GM12801 (cell line): ENCODE data around the gene MESP2.

Experiments used
- CTCF ChIP-seq: IDR thresholded peaks from one replicate; pipeline ENCODE4 v1.5.1; 2011; ENCODE audit warnings: control low read depth; ENCODE audit not compliant: insufficient read length; ENCODE audit errors: extremely low read depth

The MESP2 gene

DNA sequence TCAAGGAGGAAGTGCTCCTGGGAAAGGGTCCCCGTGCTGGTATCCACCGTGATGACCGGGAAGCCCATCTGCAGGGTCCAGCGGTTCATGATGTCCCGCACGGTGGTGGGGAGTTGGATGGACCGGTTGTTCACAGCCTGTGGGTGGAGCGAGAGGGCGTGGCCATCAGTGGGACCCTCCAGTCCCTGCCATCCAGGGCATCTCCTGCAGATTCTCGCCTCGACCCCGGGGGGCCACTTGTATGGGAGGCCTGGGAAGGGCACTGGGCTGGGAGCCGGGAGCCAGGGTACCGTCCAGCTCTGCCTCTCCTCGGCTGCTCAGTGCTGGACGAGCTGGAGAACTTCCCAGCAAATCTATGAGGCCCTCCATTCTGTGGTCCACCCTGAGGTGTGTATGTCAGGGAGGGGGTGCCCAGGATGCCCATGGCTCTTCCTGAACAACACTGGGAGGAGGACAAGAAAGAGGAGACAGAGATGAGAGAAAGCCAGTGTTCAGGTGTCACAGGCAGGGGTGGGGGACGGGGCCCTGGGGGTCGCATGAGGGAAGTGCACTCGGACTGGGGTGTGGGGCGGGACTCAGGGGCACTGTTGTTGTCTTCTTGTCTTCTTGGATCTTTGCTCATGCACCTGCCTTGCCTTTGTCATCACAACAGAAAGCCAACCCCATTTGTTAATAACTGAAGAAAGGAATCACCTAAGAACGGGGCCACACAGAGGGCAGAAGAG is 25.5 kb downstream of the MESP2 start:
- no peak for TF ChIP-seq CTCF

DNA sequence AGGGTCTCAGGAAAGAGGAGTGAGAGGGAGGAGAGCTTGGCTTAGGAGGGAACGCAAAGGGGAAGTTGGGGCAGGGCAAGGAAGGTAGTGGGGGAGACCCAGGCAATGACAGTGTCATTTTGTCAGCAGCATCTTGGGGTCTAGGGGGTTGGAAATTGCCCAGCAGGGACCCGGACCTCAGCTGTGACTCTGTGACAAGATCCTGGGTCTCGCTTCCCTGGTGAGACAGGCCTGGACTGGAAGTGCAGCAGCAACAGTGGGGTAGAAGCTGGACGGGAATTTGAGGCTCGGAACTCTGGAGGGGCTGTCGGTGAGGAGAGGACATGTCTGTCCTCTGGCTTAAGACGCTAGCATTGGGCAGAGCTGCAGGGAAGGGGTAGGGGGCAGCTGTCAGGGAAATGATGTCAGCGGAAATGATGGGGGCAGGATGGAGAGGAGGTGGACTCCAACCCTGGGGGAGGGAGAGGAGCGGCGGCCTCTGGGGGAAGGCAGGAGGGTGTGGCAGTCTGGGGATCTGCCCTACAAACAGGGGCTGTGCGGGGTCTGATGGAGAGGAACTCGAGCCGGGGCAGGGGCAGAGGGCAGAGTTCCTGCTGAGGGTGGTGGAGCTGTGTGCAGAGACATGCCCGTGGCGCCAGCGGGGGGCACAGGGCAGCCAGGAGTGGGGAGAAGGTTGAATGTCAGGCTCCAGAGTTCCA is 26.2 kb downstream of the MESP2 start:
- no peak for TF ChIP-seq CTCF

- no peak for TF ChIP-seq CTCF
Observed at GRCh38 chr15:89802986-89803824, 27.1 kb downstream of the MESP2 start.

DNA sequence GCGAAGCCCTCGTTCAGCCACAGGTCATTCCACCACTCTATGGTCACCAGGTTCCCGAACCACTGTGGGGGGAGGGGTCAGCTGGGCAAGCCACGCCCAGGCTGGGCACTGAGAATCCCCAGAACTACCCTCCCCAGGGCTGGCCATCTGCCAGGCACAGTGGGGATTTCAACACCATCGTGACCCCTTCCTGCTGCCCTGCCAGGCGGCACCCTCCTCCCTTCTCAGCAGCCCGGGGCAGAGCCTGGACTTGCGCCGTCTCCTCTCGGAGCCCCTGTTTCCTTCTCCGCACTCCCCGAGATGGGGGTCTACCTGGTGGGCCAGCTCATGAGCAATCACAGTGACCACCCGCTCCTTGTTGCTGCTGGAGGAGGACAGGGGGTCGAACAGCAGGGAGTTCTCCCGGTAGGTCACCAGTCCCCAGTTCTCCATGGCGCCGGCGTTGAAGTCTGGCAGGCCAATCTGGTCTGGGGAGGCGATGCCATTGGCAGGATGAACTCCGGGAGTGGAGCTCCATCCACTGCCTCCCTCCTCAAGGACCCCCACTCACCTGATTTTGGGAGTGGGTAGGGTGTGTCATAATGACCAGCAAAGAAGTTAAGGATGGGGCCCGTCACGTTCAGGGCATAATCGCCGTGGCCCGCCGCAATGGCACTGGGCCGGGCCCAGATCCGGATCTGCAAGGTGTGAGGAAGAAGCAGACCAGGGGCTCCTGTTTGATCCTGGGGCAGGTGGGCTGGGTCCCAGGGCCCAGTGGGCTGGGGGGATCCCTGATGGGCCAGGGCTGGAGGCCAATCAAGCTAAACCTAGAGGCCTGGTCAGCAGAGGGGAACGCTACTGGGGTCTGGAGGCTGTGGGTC is 28.0 kb downstream of the MESP2 start:
- TF ChIP-seq CTCF: no peak

GRCh38 chr15:89805241-89806209 is 29.4 kb downstream of the MESP2 start:
- no peak for TF ChIP-seq CTCF

DNA sequence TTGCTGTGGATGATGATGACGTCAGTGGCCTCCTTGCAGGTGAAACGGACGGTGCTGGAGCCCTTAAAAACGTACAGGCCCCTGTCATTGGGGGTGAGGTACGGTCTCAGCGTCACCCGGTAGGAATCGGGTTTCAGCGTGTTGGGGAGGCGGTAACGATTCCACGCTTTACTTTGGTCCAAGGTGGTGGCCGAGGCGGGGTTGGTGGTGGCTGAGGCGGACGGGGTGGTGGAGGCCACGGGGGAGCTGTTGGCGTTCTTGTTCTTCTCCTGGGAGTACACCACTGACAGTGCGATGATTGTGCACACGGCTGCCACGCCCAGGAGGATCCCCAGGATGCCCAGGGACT is 30.1 kb downstream of the MESP2 start:
- TF ChIP-seq CTCF: no peak
